GM18867 (cell line): ENCODE data around the gene SMO.

Experiments
- ATAC-seq: cut with Tn5 transposase; IDR thresholded peaks from one replicate; pipeline ENCODE4 v1.9.1; 2021; ENCODE audit warnings: mild to moderate bottlenecking, moderate library complexity; ENCODE audit not compliant: unreplicated experiment

Gene SMO

GRCh38 chr7:129188372-129188891 is at the start of gene SMO:
Gene SMO (plus strand): TSS chr7:129188633. CDS start chr7:129189152, 519 bp downstream.
- ATAC-seq: no peak

GRCh38 chr7:129143724-129144094 is 44.7 kb upstream of the SMO start:
- no peak for ATAC-seq

- ATAC-seq: peak; percentile 84
These were observed 44.2 kb upstream of the SMO start, which contains the start of gene TSPAN33 for GRCh38 chr7:129144095-129144833. Gene TSPAN33 (plus strand): TSS chr7:129144707. CDS start chr7:129144981, 274 bp downstream.

GRCh38 chr7:129144834-129145668 is 43.4 kb upstream of the SMO start:
- peak; percentile 18 for ATAC-seq

- ATAC-seq: peak; percentile 50
These were observed 42.0 kb upstream of the SMO start for GRCh38 chr7:129146237-129146979.

- ATAC-seq: no peak
These were observed 40.7 kb upstream of the SMO start for GRCh38 chr7:129147731-129148130.

GRCh38 chr7:129149511-129149910 is 38.9 kb upstream of the SMO start:
- no peak for ATAC-seq

- no peak for ATAC-seq
These were observed 38.0 kb upstream of the SMO start for GRCh38 chr7:129150199-129150996.

- no peak for ATAC-seq
These were observed 30.8 kb upstream of the SMO start for GRCh38 chr7:129157651-129158050.

GRCh38 chr7:129159539-129159938 is 28.9 kb upstream of the SMO start:
- no peak for ATAC-seq

- ATAC-seq: no peak
These were observed 28.1 kb upstream of the SMO start for GRCh38 chr7:129160161-129160905.

- no peak for ATAC-seq
These were observed 26.8 kb upstream of the SMO start for GRCh38 chr7:129161524-129162225.

- ATAC-seq: no peak
These were observed 25.7 kb upstream of the SMO start for GRCh38 chr7:129162732-129163131.

GRCh38 chr7:129163875-129164544 is 24.4 kb upstream of the SMO start:
- no peak for ATAC-seq

- no peak for ATAC-seq
These were observed 21.7 kb upstream of the SMO start for GRCh38 chr7:129166745-129167144.

- no peak for ATAC-seq
These were observed 20.6 kb upstream of the SMO start for GRCh38 chr7:129167817-129168216.

GRCh38 chr7:129168231-129169021 is 20.0 kb upstream of the SMO start:
- ATAC-seq: no peak
